SKM-1 (cell line): ENCODE results near the gene HDAC5.
"Not testable (repeated sequence)": the region's sequence is repeated elsewhere in the genome, so short reads cannot be mapped to it uniquely, and the experiment has no call there.

Experiments used
- DNase-seq: peaks from one replicate; lab custom pipeline; 2025; ENCODE audit not compliant: unreplicated experiment; lab: John Stamatoyannopoulos, UW

HDAC5 gene

GRCh38 chr17:44123356-44124117, at the start of gene HDAC5:
Gene HDAC5 (minus strand): TSS chr17:44123641. CDS start chr17:44117515, 6,126 bp downstream.
- DNase-seq, result peak; percentile 80

GRCh38 chr17:44171931-44172455, 48.6 kb upstream of the HDAC5 start:
- DNase-seq, result no peak

- no peak for DNase-seq
Observed at GRCh38 chr17:44170499-44171201, 47.2 kb upstream of the HDAC5 start, which contains the start of gene ASB16. Gene ASB16 (plus strand): TSS chr17:44170704. CDS start chr17:44170790, 86 bp downstream.

- DNase-seq, result no peak
Observed at GRCh38 chr17:44170135-44170498, 46.7 kb upstream of the HDAC5 start.

DNA sequence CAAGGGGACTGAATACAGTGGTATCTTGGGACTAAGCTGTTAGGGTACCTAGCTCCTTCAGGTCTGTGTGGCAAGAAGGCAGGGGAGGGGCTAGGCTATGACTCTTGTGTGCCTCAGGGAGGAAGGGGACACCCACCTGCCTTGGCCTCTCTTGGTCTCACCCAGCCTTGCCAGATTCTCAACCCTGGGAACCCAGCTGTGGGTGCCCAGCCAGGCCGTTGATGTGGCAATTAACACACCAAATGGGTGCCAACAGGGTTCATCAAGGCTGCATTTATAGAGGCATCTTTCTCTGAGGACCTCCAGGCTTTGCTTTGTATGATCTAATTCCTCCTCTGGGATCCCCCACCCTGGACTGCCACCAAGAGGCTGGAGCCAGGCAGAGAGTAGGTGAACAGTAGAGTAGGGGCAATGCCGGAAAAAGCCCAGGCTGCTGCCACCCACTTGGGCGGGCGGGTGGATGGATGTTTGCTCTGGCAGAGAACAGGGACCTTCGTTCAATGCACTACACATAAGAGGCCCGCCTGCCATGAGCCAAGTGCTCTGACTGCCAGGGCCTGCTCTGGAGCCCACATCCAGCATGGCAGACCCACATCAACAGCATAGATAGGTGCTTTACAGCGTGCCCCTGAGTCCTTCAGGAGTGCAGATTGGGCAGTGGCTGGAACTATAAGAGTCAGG, 43.9 kb upstream of the HDAC5 start:
- no peak for DNase-seq

- no peak for DNase-seq
Observed at GRCh38 chr17:44164476-44164875, 41.0 kb upstream of the HDAC5 start.

DNA sequence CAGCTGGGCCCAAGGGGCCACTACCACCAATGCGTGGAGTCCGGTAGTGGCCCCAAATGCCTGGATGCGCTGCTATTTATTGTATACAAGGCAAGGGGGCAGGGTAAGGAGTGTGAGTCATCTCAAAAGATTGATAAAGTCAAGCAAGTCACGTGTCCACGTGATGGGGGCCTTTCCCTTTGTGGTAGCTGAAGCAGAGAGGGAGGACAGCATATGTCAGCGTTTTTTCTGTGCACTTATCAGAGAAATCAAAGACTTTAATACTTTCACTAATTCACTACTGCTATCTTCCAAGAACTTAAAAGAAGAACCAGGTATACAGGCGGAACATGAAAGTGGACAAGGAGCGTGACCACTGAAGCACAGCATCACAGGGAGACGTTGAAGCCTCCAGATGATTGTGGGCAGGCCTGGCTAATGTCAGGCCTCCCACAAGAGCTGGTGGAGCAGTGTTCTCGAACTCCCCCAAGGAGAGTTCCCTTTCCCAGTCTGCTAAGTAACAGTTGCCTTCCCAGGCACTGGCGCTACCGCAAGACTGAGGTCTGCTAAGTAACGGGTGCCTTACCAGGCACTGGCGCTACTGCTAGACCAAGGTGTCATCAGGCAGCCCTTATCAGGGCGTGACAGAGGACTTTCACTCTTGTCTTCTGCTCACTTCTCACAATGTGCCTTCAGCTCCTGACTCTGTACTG, 36.2 kb upstream of the HDAC5 start:
- no peak for DNase-seq

GRCh38 chr17:44155488-44155887, 32.0 kb upstream of the HDAC5 start:
- no peak for DNase-seq

- no peak for DNase-seq
Observed at GRCh38 chr17:44152875-44153274, 29.4 kb upstream of the HDAC5 start.

- DNase-seq, result no peak
Observed at GRCh38 chr17:44149750-44150329, 26.4 kb upstream of the HDAC5 start.

- not testable (repeated sequence) for DNase-seq
Observed at GRCh38 chr17:44149066-44149465, 25.6 kb upstream of the HDAC5 start.

GRCh38 chr17:44147812-44148211, 24.4 kb upstream of the HDAC5 start:
- DNase-seq, result no peak

- DNase-seq, result no peak
Observed at GRCh38 chr17:44146375-44147346, 23.2 kb upstream of the HDAC5 start.

- DNase-seq, result no peak
Observed at GRCh38 chr17:44144966-44145739, 21.7 kb upstream of the HDAC5 start.

GRCh38 chr17:44143921-44144320, 20.5 kb upstream of the HDAC5 start:
- DNase-seq, result not testable (repeated sequence)

GRCh38 chr17:44137891-44138709, 14.7 kb upstream of the HDAC5 start:
- DNase-seq, result no peak

DNA sequence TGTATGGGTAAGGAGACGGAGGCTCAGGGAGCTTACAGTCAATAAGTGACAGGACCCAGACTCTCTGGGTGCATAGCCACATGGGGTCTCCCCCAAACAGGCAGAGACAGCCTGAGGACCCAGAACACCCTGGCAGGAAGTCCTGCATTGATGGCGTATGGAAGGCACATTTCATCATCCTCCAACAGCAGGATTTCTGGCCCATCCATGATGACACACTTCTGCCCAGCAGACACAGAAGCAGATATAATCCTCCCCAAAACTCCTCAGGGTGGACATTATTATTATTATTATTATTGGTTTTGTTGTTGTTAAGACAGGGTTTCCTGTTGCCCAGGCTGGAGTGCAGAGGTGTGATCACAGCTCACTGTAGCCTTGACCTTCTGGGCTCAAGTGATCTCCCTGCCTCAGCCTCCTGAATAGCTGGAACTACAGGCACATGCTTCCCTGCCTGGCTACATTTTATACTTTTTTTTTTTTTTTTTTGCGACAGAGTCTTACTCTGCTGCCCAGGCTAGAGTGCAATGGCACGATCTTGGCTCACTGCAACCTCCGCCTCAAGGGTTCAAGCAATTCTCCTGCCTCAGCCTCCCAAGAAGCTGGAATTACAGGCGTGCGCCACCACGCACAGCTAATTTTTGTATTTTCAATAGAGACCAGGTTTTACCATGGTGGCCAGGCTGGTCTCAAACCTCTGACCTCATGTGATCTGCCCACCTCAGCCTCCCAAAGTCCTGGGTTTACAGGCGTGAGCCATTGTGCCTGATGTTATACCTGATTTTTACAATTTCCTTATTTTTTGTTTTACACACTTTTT, 11.5 kb upstream of the HDAC5 start:
- no peak for DNase-seq
